Natural killer cell treated with Interleukin-12 subunit alpha and Interleukin-12 subunit beta and Interleukin-15 and Interleukin-18, amount 100 ng/mL, for 72 hours (primary cell): ENCODE results near the gene COL27A1. TPM values are rescaled to one million over a fixed set of nuclear protein-coding genes. Genes with fewer than 3 reads are reported as not detected.
"Not testable (repeated sequence)": the region's sequence is repeated elsewhere in the genome, so short reads cannot be mapped to it uniquely, and the experiment has no call there.

Experiments used
- ATAC-seq, 2 donors: fragments of 150-1000 bp; cut with Tn5 transposase in 1 of 2; sonication (Bioruptor Pico), chemical (Tn5 transposase) in 1 of 2; 2 replicates each; pipeline ENCODE4 v1.10.0; 2021
- DNase-seq: peaks from one replicate; pipeline ENCODE4 v3.0.0; 2022; ENCODE audit warnings: low spot score
- H3K27ac Mint-ChIP-seq, 2 donors: 1 replicate in 1 of 2; 2 replicates in 1 of 2; pipeline ENCODE4 v1.8.0; 2022; ENCODE audit warnings: mixed read lengths in 2 of 2, mild to moderate bottlenecking in 1 of 2, moderate library complexity in 1 of 2
- H3K27me3 Mint-ChIP-seq, 2 donors: 1 replicate in 1 of 2; 2 replicates in 1 of 2; pipeline ENCODE4 v1.8.0; 2022; ENCODE audit warnings: mixed read lengths in 2 of 2
- H3K36me3 Mint-ChIP-seq: one replicate; pipeline ENCODE4 v1.8.0; 2022; ENCODE audit warnings: mixed read lengths
- H3K4me1 Mint-ChIP-seq, 2 donors: 1 replicate in 1 of 2; 2 replicates in 1 of 2; pipeline ENCODE4 v1.8.0; 2022; ENCODE audit warnings: low read depth in 2 of 2, mixed read lengths in 2 of 2, mild to moderate bottlenecking in 1 of 2
- H3K4me3 Mint-ChIP-seq: one replicate; pipeline ENCODE4 v1.8.0; 2022; ENCODE audit warnings: mixed read lengths
- H3K9me3 Mint-ChIP-seq: 2 replicates; pipeline ENCODE4 v1.8.0; 2022; ENCODE audit warnings: mixed read lengths
- total RNA-seq, 2 donors: library from RNA; stranded (reverse); gene quantifications; one replicate each; pipeline ENCODE4 v1.2.3, GENCODE V29; 2022

Gene COL27A1
- total RNA-seq, 2 donors from 2014 or later = 1.5 to 1.6 TPM

DNA sequence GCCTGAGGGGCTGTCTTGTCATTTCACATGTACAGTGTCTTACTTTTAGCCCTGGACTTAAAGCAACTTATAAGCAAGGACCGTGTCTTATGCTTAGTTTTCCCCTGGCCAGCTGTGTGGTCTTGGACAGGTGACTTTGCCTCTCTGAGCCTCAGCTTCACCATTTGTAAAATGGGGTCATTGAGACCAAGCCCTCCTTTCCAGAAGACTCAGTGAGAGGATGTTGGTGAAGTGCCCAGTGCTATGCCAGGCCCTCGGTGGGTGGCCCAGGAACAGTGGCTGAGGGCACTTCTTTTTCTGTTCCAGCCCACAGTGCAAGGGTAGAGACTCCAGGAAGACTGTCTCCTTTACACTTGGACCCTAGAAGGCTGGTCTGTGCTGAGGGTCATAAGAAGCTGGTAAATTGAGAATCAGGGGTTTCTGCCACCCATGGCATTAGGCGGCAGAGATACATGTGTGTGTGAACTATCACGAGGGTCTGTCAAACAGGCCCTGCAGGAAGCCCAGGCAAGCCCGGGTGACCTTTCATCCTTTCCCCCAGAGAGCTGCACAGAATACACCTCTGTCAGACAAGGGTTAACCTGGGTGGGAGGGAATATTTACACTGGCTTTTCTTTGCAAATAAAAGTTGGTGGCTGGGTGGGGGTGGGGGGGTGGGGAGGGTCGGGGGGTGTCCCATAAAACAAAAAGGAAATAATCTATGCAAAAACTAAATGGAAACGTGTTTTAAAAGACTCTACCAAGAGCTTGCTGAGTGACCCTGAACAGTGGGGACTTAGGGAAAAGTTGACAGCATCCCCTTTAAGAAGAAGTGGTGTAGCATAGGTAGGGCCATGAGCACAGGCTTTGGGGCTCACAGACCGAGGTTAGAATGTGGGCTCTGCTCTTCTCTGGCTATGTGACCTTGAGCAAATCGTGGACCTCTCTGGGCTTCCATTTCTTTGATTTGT, 35.8 kb upstream of the COL27A1 start:
- Mint-ChIP-seq H3K27me3 (peaks cover 11 to 27% of the 10 kb centered on the region in 2 donors), H3K4me3 (no peak overlapping the region), H3K27ac (no peak overlapping the region), H3K4me1 (no peaks in the 10 kb centered on the region), H3K36me3 (no peaks in the 10 kb centered on the region), H3K9me3 (no peaks in the 10 kb centered on the region)
- ATAC-seq (no peak), DNase-seq (no peak)

DNA sequence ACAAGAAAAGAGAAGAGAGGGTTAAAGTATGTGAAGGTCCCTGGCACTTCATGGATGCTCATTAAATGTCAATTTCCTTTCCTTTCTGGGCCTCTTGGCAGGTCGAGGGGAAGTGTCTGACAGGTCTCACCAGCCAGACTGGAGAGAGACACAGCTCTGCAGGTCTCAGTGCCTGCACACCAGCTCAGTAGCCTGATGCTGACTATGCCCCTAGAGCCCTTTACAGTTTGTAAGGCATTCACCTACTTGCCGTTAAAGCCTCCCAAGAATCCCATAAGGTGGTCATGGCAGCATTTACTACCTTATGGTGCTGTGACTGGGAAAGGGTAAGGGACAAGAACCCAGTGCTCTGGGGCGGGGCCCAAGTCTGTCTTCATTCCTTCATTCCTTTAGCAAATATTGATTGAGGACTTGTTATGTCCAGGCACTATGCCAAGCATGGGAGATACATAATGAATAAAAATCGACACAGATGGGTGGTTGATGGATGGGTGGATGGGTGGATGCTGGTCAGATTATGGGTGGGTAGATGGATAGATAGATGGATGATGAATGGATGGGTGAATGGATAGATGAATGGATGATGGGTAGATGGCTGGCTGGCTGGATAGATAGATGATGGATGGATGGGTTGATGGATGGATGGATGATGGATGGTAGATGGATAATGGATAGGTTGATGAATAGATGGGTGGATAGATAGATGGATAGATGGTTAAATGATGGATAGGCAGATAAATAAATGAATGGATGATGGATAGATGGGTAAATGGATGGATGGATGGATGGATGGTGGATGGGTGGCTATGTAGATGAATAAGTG, 34.9 kb upstream of the COL27A1 start:
- H3K4me1 Mint-ChIP-seq = no peaks in the 10 kb centered on the region
- H3K27ac Mint-ChIP-seq = no peak overlapping the region
- no peaks in the 10 kb centered on the region for H3K9me3 Mint-ChIP-seq
- no peaks in the 10 kb centered on the region for H3K36me3 Mint-ChIP-seq
- no peak overlapping the region for H3K4me3 Mint-ChIP-seq
- no peak for ATAC-seq
- DNase-seq = no peak
- peaks cover 11 to 27% of the 10 kb centered on the region in 2 donors for H3K27me3 Mint-ChIP-seq

DNA sequence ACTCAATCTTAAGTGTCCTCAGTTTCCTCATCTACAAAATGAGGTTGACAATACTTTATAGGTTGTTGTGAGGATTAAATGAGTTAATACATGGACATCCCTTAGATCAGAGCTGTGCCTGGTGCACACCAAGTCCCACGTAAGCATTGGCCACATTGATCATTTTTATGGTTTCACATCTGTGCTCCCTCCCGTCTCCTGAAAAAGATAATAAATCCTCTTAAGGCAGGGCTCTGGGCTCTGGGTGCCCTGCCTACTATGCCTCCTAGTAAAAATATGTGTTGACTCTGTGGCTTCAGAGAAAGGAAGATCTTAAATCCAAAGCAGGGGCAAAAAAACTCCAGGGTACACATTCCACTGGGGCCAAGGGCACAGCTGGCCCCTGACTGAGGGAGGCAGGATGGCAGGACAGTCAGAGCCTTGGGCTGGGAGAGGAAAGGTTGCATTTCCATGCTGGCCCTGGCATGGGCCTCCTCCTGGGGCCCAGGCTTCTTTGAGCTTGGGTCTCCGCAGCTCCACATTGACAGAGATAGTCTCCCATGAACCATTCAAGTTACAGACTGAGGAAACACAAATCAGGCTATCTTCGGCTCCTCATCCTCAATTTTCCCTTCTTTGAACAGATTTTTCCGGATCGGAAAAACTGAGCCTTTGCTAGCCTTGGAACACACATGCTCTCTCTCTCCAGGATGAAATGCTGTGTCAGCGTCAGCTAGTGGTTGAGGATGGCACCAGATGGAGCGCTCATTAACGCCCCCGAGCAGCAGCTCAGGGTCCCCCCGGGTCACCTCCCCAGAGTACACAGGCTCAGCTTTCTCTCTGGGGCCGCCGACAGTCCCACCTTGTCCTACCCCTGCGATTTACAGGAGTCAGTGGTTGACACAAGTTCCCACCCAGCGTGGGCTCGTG, 33.9 kb upstream of the COL27A1 start:
- H3K9me3 Mint-ChIP-seq = no peaks in the 10 kb centered on the region
- no peak for DNase-seq
- ATAC-seq = no peak
- no peak overlapping the region for H3K27ac Mint-ChIP-seq
- no peak overlapping the region for H3K4me3 Mint-ChIP-seq
- H3K36me3 Mint-ChIP-seq = no peaks in the 10 kb centered on the region
- H3K4me1 Mint-ChIP-seq = no peaks in the 10 kb centered on the region
- H3K27me3 Mint-ChIP-seq = peaks cover 15 to 33% of the 10 kb centered on the region in 2 donors

DNA sequence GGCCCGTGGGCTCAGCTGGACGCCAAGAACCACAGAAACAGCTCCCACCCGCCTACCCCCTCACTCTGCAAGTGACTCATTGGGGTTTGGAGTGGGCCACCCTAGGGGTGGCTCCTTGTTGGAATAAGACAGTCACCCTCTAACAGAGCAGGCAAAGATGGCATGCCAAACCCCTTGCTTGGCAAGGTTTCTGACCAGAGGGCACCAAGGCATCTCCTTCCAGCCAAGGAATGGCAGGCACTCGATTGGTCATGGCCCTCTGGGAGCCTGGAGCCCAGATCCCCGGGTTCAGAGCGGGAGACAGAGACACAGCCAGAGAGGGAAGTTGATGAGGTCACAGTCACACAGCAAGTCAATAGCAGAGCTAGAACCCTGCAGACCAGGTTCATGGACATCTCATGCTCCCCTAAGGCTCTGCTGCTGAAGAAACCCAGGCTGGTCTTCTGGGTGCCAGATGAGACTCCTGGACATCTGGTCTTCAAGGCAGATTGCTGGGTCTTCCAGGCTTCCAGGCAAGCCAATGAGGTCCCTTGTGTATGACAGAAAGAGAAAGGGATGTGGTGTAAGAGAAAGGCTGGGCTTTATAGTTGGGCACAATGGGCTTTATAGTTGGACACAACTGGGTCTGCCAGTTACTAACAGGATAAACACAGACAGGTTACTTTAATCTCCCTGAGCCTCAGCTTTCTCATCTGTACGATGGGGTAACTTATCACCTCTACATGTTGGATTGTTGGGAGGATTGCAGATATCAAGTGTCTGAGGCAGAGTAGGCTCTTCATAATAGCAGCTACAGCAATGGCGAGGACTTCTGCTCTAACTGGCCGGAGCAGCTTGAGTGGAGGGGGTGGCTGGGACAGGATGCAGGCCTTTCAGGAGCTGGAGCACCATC, 33.0 kb upstream of the COL27A1 start:
- no peaks in the 10 kb centered on the region for H3K4me1 Mint-ChIP-seq
- ATAC-seq = no peak
- H3K4me3 Mint-ChIP-seq = no peak overlapping the region

DNA sequence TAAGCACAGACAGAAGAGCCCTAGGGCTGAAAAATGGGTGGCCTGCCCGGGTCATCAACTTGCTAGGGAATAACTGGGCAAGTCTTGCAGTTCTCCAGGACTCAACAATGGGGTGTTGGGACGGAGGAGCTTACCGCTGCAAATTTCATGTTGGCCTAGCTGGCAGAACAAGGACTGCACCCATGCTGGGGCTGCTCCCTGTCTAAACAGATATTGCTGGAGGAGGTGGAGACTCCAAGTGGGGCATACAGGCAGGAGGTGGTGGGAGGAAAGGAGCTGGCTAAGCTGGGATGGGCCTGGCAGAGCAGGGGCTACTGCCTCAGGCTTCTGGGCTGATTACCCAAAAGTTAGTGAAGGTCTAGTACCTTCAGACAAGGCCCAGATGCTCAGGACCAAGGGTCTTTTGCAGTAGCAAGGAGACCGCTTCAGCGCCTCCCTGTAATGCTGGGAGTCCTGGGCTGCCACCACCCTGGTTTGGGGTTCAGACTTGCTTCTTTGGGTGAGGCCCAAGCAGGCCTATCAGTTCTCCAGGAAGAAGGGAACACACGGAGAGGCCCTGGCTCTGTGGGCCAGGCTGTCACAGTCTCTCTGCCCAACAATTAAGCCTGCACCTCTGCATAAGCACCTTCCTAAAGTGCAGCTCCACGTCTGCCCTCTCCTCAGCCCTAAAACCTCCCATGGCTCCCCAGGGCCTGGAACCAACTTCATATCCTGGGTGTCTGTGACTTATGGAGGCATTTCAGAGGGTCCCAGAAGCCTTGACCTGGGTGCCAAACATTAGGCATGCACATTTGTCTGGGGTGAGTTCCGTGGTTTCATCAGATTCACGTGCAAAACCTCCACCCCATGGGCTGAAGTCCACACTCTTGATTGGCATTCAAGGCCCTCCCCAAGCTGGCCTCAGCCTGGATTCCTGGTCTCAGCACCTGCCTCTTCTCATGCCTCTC, 32.0 kb upstream of the COL27A1 start:
- Mint-ChIP-seq H3K27me3 (peaks cover 13 to 30% of the 10 kb centered on the region in 2 donors), H3K9me3 (peaks cover 2% of the 10 kb centered on the region), H3K4me1 (no peaks in the 10 kb centered on the region), H3K27ac (no peak overlapping the region), H3K4me3 (no peak overlapping the region), H3K36me3 (peaks cover 6% of the 10 kb centered on the region)
- ATAC-seq (no peak), DNase-seq (no peak)

More for the DNA sequence above, 33.0 kb upstream of the COL27A1 start:
- Mint-ChIP-seq H3K27ac (no peak overlapping the region), H3K9me3 (peaks cover 2% of the 10 kb centered on the region), H3K36me3 (no peaks in the 10 kb centered on the region), H3K27me3 (peaks cover 17 to 36% of the 10 kb centered on the region in 2 donors)
- no peak for DNase-seq

DNA sequence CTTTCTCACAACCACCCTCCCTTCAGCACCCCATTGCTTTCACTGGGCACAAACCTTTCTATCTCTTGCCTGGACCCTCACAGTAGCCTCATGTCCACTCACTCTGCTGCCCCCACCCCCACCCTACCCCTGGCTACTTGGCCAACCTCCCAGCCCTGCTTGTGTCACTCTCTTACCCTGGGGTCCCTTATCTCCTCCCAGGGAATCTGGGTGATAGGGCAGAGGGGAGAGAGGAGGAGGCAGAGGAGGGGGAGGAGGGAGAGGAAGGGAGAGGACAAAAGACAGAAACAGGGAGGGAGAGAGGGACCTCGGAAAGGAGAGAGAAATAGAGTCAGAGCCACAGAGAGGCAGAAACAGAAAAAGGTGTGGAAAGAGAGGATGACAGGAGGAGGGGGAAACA, 31.2 kb upstream of the COL27A1 start:
- H3K9me3 Mint-ChIP-seq = peaks cover 2% of the 10 kb centered on the region
- H3K36me3 Mint-ChIP-seq = peaks cover 6% of the 10 kb centered on the region
- no peak for ATAC-seq
- H3K4me3 Mint-ChIP-seq = no peak overlapping the region
- DNase-seq = no peak
- no peak overlapping the region for H3K27ac Mint-ChIP-seq
- no peaks in the 10 kb centered on the region for H3K4me1 Mint-ChIP-seq
- peaks cover 15 to 30% of the 10 kb centered on the region in 2 donors for H3K27me3 Mint-ChIP-seq

DNA sequence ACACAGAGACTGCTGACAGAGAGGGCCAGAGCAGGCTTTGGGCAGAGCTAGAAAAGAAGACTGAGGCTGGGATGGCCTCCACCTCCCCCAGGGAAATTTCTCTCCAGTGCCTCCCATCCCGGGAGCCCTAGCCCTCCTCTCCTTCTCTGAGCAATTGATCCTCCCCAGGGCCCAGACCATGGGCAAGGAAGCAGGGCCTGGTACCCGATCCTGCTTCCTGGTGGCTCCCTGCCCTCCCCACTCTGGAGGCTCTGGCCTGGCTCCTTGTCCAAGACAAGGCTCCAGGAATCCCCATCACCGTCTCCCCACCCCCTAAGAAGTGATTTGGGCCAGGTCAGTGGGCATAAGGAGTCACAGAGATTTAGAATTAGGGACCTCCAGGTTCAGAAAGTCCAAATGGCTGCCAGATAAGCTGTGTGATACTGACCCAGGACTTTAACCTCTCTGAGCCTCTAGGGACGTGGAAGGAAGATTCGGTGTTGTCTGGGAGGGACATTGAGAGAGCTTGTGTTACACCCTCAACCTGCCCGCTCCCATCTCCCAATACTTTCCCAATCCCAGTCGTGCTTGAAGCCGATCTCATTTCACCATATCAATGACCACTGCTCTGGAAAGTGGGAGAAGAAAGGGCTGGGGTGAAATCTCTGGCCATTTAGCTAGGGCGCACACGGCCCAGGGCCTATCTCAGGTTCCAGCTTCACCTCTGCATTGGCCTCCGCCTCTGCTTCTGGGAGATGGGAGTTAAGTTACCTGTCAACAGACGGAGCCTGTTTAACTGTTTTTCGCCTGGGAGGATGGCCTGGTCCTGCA, 30.5 kb upstream of the COL27A1 start:
- H3K4me3 Mint-ChIP-seq = no peak overlapping the region
- ATAC-seq (no peak), DNase-seq (no peak)
- no peaks in the 10 kb centered on the region for H3K4me1 Mint-ChIP-seq
- peaks cover 6% of the 10 kb centered on the region for H3K36me3 Mint-ChIP-seq
- H3K27me3 Mint-ChIP-seq = peaks cover 15 to 30% of the 10 kb centered on the region in 2 donors
- H3K9me3 Mint-ChIP-seq = peaks cover 2% of the 10 kb centered on the region
- no peak overlapping the region for H3K27ac Mint-ChIP-seq

DNA sequence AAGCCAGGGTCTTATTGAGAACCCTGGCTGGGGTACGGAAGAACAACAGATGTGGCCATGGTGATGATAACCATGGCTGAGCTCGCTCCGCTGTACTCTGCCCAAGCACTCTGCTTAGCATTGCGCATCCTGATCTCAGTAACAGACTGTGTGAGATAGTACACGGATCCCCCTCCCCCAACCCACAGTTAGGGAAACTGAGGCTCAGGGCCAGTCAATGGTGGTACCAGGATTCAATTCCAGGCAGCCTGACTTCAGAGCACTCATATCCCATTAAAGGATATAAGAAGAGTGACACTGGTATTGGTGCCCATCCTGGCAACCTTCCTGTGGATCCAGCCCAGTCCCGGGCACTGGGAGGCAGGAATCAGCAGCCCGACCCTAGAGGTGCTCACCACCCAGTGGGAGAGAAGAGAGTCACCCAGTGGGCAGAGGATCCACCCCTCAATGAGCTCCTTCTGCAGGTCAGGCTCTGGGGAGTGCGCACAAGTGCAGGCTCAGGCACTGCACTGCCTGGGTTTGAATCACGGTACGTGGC, 29.8 kb upstream of the COL27A1 start:
- Mint-ChIP-seq H3K27me3 (peaks cover 12 to 25% of the 10 kb centered on the region in 2 donors), H3K27ac (no peak overlapping the region), H3K36me3 (peaks cover 6% of the 10 kb centered on the region), H3K4me1 (no peaks in the 10 kb centered on the region), H3K9me3 (peaks cover 2% of the 10 kb centered on the region), H3K4me3 (no peak overlapping the region)
- DNase-seq = no peak
- ATAC-seq = no peak

DNA sequence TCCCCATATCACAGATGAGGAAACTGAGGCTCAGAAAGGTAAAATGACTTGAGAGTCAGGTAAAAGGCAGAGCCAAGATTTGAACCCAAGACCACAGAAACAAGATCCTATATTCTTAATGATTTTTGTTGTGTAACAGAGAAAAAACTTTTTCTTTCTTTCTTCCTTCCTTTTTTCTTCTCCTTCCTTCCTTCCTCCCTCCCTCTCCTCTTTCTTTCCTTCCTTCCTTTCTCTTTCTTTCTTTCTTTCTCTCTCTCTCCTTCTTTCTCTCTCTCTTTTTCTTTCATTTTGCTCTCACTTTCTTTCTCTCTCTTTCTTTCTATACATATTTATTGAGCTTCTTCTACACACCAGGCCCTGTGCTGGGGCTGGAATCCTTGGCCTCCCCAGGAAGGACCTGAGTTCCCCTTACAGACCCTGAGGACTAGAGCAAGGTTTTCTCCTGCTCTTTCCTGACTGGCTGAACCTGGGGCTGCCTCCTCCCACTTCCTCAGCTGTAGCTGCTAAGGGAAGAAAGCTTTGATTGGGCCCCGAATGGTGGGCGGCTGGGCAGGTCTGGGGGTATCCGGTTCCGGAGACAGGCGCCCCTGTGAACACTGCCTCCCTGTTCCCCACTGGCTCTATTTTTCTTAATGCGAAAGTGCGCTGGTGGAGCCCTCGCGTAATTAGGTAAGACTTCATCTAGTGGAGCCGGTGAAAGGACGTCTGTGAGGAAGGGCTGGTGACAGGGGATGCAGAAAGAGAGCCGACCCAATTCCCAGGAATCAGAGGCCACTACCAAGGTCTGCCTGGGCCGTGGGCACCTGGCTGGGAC, 28.9 kb upstream of the COL27A1 start:
- Mint-ChIP-seq H3K4me1 (no peaks in the 10 kb centered on the region), H3K27me3 (peaks cover 13 to 16% of the 10 kb centered on the region in 2 donors), H3K9me3 (peaks cover 2% of the 10 kb centered on the region), H3K4me3 (no peak overlapping the region), H3K36me3 (peaks cover 6% of the 10 kb centered on the region), H3K27ac (no peak overlapping the region)
- DNase-seq = no peak
- no peak for ATAC-seq

DNA sequence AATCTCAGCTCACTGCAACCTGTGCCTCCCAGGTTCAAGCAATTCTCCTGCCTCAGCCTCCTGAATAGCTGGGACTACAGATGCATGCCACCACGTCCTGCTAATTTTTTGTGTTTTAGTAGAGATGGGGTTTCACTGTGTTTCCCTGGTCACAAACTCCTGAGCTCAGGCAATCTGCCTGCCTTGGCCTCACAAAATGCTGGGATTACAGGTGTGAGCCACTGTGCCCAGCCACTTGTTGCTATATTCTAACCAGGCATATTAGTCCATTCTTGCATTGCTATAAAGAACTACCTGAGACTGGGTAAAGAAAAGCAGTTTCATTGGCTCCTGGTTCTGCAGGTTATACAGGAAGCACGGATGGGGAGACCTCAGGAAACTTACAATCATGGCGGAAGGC, 26.6 kb upstream of the COL27A1 start:
- H3K36me3 Mint-ChIP-seq, ATAC-seq, H3K9me3 Mint-ChIP-seq: not testable (repeated sequence)

More for the DNA sequence above, 26.6 kb upstream of the COL27A1 start:
- H3K4me1 Mint-ChIP-seq, H3K27ac Mint-ChIP-seq, H3K4me3 Mint-ChIP-seq, DNase-seq: not testable (repeated sequence)
- H3K27me3 Mint-ChIP-seq = peaks cover 17 to 21% of the 10 kb centered on the region in 2 donors
